Ovary (tissue), 3 donors: ENCODE measurements around the gene EXOC2.

ENCODE experiments used
- CTCF ChIP-seq, 3 donors: fragments of 450-650 bp in 2 of 3; fragments of 200-600 bp in 1 of 3; IDR thresholded peaks; one replicate each; pipeline versions ENCODE4 v1.5.1 to v1.8.0; 2016 to 2022; ENCODE audit warnings: antibody characterized with exemption in 3 of 3, mild to moderate bottlenecking in 1 of 3
- POLR2A ChIP-seq: fragments of 450-650 bp; IDR thresholded peaks from one replicate; pipeline ENCODE4 v1.6.1; 2017; ENCODE audit warnings: antibody characterized with exemption, mild to moderate bottlenecking, moderate library complexity
- donor health status: DM: no; HTN: no; CAD: no.

- TF ChIP-seq CTCF (IDR thresholded peaks at IDR 0.05), result no peak
- no peak for TF ChIP-seq POLR2A
Observed at GRCh38 chr6:701700-702479, 9.0 kb upstream of the EXOC2 start.
